Neural progenitor cell (in vitro differentiated cells): ENCODE measurements around the gene ANAPC4. TPM values are rescaled to one million over a fixed set of nuclear protein-coding genes. Genes with fewer than 3 reads are reported as not detected.
A peak's percentile ranks its signal among the peaks of the same experiment; 100 is the strongest.

Source experiments
- DNase-seq: peaks from one replicate; pipeline ENCODE4 v3.0.0-alpha.2; 2016; ENCODE audit warnings: low spot score
- H2AFZ ChIP-seq: fragments of 200-600 bp; sonication (generic); replicated peaks from 2 replicates; pipeline ENCODE4 v1.6.1; 2016; ENCODE audit warnings: antibody characterized with exemption
- H3F3A ChIP-seq: fragments of 200-600 bp; sonication (generic); 2 replicates; pipeline ENCODE4 v1.6.1; 2016; ENCODE audit warnings: antibody characterized with exemption, low read depth
- H3K27ac ChIP-seq: fragments of 200-600 bp; sonication (generic); 2 replicates; pipeline ENCODE4 v1.5.1; 2016; ENCODE audit warnings: mild to moderate bottlenecking
- H3K27me3 ChIP-seq: fragments of 200-600 bp; sonication (generic); 2 replicates; pipeline ENCODE4 v1.6.1; 2016; ENCODE audit warnings: mild to moderate bottlenecking, moderate library complexity
- H3K36me3 ChIP-seq: fragments of 200-600 bp; sonication (generic); 2 replicates; pipeline ENCODE4 v1.5.1; 2016
- H3K4me1 ChIP-seq: fragments of 200-600 bp; sonication (generic); 2 replicates; pipeline ENCODE4 v1.6.1; 2016; ENCODE audit warnings: mixed run types
- H3K4me2 ChIP-seq: fragments of 200-600 bp; sonication (generic); 2 replicates; pipeline ENCODE4 v1.6.1; 2016
- H3K4me3 ChIP-seq: fragments of 200-600 bp; sonication (generic); 2 replicates; pipeline ENCODE4 v1.5.1; 2016
- H3K79me2 ChIP-seq: fragments of 200-600 bp; sonication (generic); 2 replicates; pipeline ENCODE4 v1.6.1; 2016; ENCODE audit warnings: low read depth
- H3K9ac ChIP-seq: fragments of 200-600 bp; sonication (generic); 2 replicates; pipeline ENCODE4 v1.6.1; 2016
- H3K9me3 ChIP-seq: fragments of 200-600 bp; sonication (generic); 2 replicates; pipeline ENCODE4 v1.5.1; 2016; ENCODE audit warnings: low read depth
- H4K20me1 ChIP-seq: fragments of 200-600 bp; sonication (generic); 2 replicates; pipeline ENCODE4 v1.6.1; 2016; ENCODE audit warnings: low read depth
- H3K27ac Mint-ChIP-seq: 3 replicates; pipeline ENCODE4 v1.8.0; 2021; ENCODE audit warnings: mixed read lengths
- H3K27me3 Mint-ChIP-seq: 2 replicates; pipeline ENCODE4 v1.8.0; 2022; ENCODE audit warnings: low read depth, mild to moderate bottlenecking, inconsistent platforms, moderate library complexity, mixed read lengths; ENCODE audit not compliant: insufficient read depth
- H3K36me3 Mint-ChIP-seq: 3 replicates; pipeline ENCODE4 v1.8.0; 2021; ENCODE audit warnings: mixed read lengths
- H3K4me1 Mint-ChIP-seq: 3 replicates; pipeline ENCODE4 v1.8.0; 2021; ENCODE audit warnings: mixed read lengths
- H3K4me3 Mint-ChIP-seq: 3 replicates; pipeline ENCODE4 v1.8.0; 2021; ENCODE audit warnings: mild to moderate bottlenecking, moderate library complexity, mixed read lengths
- H3K9me3 Mint-ChIP-seq: 3 replicates; pipeline ENCODE4 v1.8.0; 2020; ENCODE audit warnings: mixed read lengths
- EZH2 ChIP-seq: fragments of 200-600 bp; sonication (generic); IDR thresholded peaks from 2 replicates; pipeline ENCODE4 v1.6.1; 2017; ENCODE audit warnings: antibody characterized with exemption, mild to moderate bottlenecking, moderate library complexity
- EZH2phosphoT487 ChIP-seq: fragments of 200-600 bp; sonication (generic); IDR thresholded peaks from 2 replicates; pipeline ENCODE4 v1.6.1; 2017; ENCODE audit warnings: antibody characterized with exemption
- total RNA-seq: library from RNA; depleted of rRNA; stranded (reverse); fragments of >200 nt; gene quantifications from 2 replicates; pipeline ENCODE4 v1.2.3, GENCODE V29; 2015; ENCODE audit warnings: low replicate concordance
- TF ChIP-seq, protein P1 (sequence below): fragments of 200-600 bp; sonication (generic); IDR thresholded peaks from 2 replicates; pipeline ENCODE4 v1.5.1; 2017; ENCODE audit warnings: antibody characterized with exemption, mild to moderate bottlenecking

ANAPC4 gene
- total RNA-seq, 1 donor from 2014 or later, result 55.1 TPM

DNA sequence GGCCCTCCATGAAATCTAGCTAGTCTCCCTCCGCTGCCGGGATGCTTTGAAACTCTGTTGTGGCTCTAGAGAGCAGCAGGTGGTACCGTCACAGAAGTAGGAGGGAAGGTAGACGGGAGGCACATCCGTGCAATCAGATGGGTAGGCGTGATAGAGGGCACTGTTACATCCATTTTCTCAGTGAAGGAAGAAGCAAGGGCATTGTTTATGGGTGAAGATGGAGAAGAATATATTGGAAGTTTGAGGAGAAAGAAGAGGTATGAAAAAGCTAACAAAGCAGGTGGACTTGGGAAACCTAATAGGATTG, 1.3 kb downstream of the ANAPC4 start:
- Histone ChIP-seq H3K4me1 (peaks cover 12% of the 10 kb centered on the region), H3K27ac (no peak overlapping the region), H2AFZ (peak overlapping the region; percentile 79), H3K9ac (no peak overlapping the region), H3K9me3 (no peaks in the 10 kb centered on the region), H3K4me3 (peak overlapping the region; percentile 95), H3K36me3 (no peaks in the 10 kb centered on the region), H3K4me2 (peak overlapping the region; percentile 93), H3K79me2 (peaks cover 33% of the 10 kb centered on the region), H3K27me3 (no peaks in the 10 kb centered on the region), H3F3A (peaks cover 7% of the 10 kb centered on the region), H4K20me1 (no peaks in the 10 kb centered on the region)
- TF ChIP-seq EZH2 (no peak), EZH2phosphoT487 (no peak)
- TF ChIP-seq, protein P1, sequence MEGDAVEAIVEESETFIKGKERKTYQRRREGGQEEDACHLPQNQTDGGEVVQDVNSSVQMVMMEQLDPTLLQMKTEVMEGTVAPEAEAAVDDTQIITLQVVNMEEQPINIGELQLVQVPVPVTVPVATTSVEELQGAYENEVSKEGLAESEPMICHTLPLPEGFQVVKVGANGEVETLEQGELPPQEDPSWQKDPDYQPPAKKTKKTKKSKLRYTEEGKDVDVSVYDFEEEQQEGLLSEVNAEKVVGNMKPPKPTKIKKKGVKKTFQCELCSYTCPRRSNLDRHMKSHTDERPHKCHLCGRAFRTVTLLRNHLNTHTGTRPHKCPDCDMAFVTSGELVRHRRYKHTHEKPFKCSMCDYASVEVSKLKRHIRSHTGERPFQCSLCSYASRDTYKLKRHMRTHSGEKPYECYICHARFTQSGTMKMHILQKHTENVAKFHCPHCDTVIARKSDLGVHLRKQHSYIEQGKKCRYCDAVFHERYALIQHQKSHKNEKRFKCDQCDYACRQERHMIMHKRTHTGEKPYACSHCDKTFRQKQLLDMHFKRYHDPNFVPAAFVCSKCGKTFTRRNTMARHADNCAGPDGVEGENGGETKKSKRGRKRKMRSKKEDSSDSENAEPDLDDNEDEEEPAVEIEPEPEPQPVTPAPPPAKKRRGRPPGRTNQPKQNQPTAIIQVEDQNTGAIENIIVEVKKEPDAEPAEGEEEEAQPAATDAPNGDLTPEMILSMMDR, result no peak
- H3K4me3 Mint-ChIP-seq, result no peak overlapping the region
- no peaks in the 10 kb centered on the region for H3K9me3 Mint-ChIP-seq
- H3K36me3 Mint-ChIP-seq, result peaks cover 2% of the 10 kb centered on the region
- no peak overlapping the region for H3K27ac Mint-ChIP-seq
- H3K4me1 Mint-ChIP-seq, result no peaks in the 10 kb centered on the region
- H3K27me3 Mint-ChIP-seq, result peaks cover 2% of the 10 kb centered on the region
- no peak for DNase-seq

DNA sequence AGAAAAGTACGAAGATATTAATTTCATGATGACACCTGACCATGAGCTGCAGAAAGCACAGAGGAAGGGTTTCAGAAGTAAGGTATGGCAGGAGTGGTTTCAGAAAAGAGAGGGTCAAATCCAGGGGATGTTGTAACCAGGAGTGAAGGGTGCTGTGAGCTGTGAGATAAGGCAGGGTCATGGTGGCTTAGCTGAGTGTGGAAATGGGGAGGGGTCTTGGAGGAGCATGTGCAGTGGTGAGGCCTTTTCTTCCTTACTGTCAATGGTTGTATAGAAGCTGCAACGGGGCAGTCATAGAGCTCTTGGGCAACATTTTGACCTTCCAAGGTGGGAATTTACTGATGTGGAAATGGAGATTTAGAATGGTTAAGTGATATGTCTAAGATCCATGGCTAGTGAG, 2.5 kb downstream of the ANAPC4 start:
- Mint-ChIP-seq H3K9me3 (no peaks in the 10 kb centered on the region), H3K4me3 (no peak overlapping the region), H3K36me3 (peaks cover 7% of the 10 kb centered on the region), H3K4me1 (no peaks in the 10 kb centered on the region), H3K27ac (no peak overlapping the region), H3K27me3 (no peaks in the 10 kb centered on the region)
- Histone ChIP-seq H3K79me2 (peaks cover 33% of the 10 kb centered on the region), H3K27me3 (no peaks in the 10 kb centered on the region), H3K4me2 (peak overlapping the region; percentile 93), H4K20me1 (no peaks in the 10 kb centered on the region), H2AFZ (no peak overlapping the region), H3K4me1 (peaks cover 12% of the 10 kb centered on the region), H3K36me3 (no peaks in the 10 kb centered on the region), H3F3A (peaks cover 7% of the 10 kb centered on the region), H3K27ac (no peak overlapping the region), H3K9ac (no peak overlapping the region), H3K9me3 (no peaks in the 10 kb centered on the region), H3K4me3 (no peak overlapping the region)
- DNase-seq, result no peak
- TF ChIP-seq, protein P1, result no peak
- TF ChIP-seq EZH2, result no peak

DNA sequence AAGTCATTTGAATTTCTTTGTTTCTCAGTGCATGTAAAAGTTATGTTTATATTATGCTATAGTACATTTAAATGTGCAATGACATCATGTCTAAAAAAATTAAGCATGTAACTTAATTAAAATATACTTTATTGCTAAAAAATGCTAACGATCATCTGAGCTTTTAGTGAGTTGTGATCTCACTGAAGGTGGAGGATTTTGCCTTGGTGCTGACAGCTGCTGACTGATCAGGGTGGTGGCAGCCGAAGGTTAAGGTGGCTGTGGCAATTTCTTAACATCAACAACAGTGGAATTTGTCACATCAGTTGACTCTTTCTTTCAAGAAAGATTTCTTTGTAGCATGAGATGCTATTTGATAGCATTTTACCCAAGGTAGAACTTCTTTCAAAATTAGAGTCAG, 6.6 kb downstream of the ANAPC4 start:
- peaks cover 3% of the 10 kb centered on the region for H3K36me3 ChIP-seq
- TF ChIP-seq EZH2phosphoT487 (no peak), EZH2 (no peak)
- TF ChIP-seq, protein P1, result no peak
- H3K4me1 ChIP-seq, result peaks cover 3% of the 10 kb centered on the region
- no peak overlapping the region for H3K9ac ChIP-seq
- no peaks in the 10 kb centered on the region for H3K27me3 ChIP-seq
- H3K79me2 ChIP-seq, result peaks cover 20% of the 10 kb centered on the region
- H3K27me3 Mint-ChIP-seq, result no peaks in the 10 kb centered on the region
- no peaks in the 10 kb centered on the region for H3K9me3 Mint-ChIP-seq
- no peak overlapping the region for H2AFZ ChIP-seq
- H3K36me3 Mint-ChIP-seq, result peaks cover 11% of the 10 kb centered on the region
- no peak overlapping the region for H3K27ac Mint-ChIP-seq
- H3K4me3 Mint-ChIP-seq, result no peak overlapping the region
- H3F3A ChIP-seq, result no peaks in the 10 kb centered on the region
- no peak overlapping the region for H3K4me3 ChIP-seq
- H3K27ac ChIP-seq, result no peak overlapping the region
- H3K4me1 Mint-ChIP-seq, result no peaks in the 10 kb centered on the region
- no peaks in the 10 kb centered on the region for H4K20me1 ChIP-seq
- no peaks in the 10 kb centered on the region for H3K9me3 ChIP-seq
- DNase-seq, result no peak
- H3K4me2 ChIP-seq, result no peak overlapping the region

DNA sequence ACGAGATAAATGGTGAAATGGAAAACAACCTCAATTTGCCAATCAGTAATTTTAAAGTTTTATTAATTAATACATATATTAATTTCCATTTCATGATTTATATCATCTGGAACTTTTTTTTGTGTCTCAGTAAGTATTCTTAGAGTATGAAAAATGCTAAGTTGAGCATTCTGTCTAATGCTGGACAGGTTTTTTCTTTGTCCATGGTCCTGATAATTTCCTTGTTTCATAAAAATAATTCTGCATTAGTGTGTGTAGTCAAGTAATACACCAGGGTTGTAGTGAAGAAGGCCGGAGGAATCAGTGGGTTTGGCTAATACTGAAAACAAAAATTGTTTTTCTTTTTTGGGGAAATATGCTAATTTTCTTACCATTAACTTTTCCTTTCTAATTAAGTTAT, 9.9 kb downstream of the ANAPC4 start:
- Histone ChIP-seq H3K4me1 (no peaks in the 10 kb centered on the region), H3K4me2 (no peak overlapping the region), H4K20me1 (no peaks in the 10 kb centered on the region), H3K36me3 (peaks cover 18% of the 10 kb centered on the region), H3K27me3 (no peaks in the 10 kb centered on the region), H3F3A (no peaks in the 10 kb centered on the region), H3K27ac (no peak overlapping the region), H3K9me3 (no peaks in the 10 kb centered on the region), H3K4me3 (no peak overlapping the region), H3K79me2 (no peaks in the 10 kb centered on the region), H2AFZ (no peak overlapping the region), H3K9ac (no peak overlapping the region)
- TF ChIP-seq EZH2 (no peak), EZH2phosphoT487 (no peak)
- TF ChIP-seq, protein P1, result no peak
- DNase-seq, result no peak
- H3K27ac Mint-ChIP-seq, result no peak overlapping the region
- H3K4me1 Mint-ChIP-seq, result no peaks in the 10 kb centered on the region
- no peaks in the 10 kb centered on the region for H3K9me3 Mint-ChIP-seq
- peaks cover 17% of the 10 kb centered on the region for H3K36me3 Mint-ChIP-seq
- no peak overlapping the region for H3K4me3 Mint-ChIP-seq
- no peaks in the 10 kb centered on the region for H3K27me3 Mint-ChIP-seq
